ENCODE results near the gene GPRC5B.

Gene GPRC5B, protein sequence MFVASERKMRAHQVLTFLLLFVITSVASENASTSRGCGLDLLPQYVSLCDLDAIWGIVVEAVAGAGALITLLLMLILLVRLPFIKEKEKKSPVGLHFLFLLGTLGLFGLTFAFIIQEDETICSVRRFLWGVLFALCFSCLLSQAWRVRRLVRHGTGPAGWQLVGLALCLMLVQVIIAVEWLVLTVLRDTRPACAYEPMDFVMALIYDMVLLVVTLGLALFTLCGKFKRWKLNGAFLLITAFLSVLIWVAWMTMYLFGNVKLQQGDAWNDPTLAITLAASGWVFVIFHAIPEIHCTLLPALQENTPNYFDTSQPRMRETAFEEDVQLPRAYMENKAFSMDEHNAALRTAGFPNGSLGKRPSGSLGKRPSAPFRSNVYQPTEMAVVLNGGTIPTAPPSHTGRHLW

DNA sequence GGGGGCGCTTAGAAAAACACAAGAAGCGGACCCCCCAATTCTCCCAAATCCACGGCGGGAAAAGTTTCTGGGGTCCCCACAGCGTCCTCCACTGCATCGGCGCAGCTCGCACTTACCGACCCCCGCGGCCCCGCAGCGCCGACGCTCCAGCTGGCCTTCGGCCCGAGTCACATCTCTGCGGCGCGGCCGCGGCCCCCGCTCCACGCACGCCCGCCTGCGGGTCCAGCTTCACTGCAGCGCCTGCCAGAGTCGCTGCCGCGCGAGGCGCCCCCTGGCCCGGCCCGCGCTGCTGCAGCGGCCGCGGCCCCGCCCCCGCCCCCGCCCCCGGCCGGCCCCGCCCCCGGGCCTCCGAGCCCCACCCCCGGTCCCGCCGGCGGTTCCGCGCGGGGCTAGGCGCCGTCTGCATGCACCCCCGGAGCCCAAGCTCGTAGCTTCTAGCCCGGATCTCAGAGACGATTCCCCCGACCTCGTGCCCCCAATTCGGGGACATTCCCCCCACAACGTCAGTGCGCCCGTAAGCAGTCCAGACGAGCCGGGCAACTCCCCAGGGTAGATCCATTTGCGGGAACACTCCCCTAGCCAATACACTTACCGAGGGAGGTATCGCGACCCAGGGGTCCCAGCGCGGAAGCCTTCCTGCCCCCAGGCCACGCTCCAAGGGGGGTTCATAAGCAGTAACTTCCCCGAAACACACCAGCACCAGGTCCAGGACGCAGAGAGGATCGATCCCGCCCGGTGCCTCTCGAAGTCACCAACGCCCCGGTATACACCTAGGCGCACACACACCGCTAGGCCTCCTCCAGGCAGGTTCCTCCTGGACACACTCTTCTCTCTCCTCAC lies at the start of gene GPRC5B:
Gene GPRC5B, minus strand, starts transcription at position 238 of the 840 bp plus-strand sequence. CDS start 12,003 bp downstream, outside the sequence.
- no peak for DNase-seq

DNA sequence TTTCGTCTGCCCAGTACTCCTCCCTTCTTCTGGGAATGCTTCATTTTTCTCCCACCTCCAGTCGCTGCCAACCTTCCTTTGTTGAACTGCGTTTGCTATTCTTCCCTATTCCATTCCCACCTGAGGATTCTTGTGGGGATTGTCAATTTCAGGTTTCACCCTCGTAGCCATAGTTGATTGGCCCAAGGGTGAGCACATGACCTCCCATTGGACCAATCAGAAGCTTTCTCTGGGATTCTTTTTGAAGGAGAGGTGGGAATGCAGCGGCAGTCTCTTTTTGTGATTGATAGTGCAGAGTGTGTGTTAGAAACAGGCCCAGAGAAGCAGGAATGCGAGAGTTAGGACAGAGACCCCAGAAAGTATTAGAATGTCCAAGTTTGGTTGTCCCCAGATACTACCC lies 49.1 kb upstream of the GPRC5B start:
- DNase-seq, result no peak

DNA sequence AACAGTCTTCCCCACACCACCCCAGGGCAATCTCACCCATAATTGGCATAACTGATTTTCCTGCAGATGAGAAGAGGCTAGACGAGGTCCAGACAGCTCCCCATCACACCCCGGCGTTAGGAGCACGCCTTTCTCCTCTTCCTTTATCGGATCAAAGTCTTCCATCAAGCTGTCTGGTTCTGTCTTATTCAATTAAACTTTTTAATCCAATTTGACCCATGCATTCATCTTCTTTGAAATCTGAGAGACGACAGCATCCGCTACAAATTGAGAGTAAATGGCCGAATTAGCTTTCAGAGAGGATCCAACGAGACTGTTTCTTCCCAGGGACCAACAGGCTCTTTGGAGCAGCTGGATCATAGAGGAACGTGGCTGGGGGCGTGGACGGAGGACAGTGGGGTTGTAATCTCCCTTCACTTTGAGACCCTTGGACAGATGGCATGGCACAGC lies 44.4 kb upstream of the GPRC5B start:
- DNase-seq, result no peak

DNA sequence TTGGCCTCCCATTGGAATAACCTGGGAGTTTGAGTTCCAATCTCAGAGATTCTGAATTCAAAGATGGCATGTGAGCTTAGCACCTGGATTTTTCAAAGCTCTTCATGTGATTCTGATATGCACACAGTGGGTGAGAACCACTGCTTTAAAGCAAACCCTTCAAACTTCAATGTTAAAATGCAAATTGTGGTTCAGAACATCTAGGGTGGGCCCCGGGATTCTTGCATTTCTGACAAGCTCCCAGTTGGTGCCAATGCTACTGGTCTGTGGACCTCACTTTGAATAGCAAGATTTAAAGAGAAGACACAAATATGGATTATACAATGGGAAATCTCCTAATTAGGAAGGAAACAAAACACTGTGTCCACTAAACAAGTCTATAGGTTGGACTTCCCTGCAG lies 43.8 kb upstream of the GPRC5B start:
- no peak for DNase-seq

DNA sequence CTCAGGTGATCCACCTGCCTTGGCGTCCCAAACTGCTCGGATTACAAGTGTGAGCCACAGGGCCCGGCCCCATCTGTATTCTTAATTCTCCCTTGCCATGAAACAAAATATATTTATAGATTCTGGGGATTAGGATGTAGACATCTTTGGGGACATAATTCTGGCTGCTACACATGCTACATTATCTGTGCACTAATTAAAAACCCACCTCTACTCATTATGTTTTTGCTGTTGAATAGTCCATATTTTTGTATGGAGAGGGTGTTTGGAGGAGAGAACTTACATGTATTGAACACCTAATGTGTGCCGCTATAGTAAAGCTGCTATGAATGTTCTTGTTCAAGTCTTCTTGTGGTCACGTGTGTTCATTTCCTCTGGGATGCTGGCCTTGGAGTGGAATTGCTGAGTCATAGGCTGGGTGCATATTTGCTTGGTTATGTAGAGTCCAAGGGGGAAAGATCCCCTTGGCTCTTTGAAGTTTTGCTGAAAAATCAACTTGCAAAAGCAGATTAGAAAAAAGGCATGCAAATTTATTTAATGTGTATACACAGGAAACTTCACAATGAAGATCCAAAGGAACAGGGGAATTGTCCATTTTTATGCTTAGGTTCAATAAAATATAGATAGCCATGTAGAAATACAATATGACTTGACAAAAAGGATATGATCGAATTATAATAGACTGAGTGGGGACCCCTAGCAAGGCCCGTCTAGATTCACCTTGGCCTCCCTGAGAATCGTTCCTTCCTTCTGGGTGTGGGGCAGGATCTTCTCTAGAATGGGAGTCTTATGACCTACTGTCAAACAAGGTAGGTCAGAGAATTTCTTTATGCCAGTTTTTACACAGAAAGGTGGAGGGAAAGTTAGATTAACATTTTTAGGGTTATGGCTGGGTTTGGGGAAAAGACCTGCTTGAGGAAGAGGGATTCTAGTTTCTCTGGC lies 42.1 kb upstream of the GPRC5B start:
- DNase-seq, result no peak

DNA sequence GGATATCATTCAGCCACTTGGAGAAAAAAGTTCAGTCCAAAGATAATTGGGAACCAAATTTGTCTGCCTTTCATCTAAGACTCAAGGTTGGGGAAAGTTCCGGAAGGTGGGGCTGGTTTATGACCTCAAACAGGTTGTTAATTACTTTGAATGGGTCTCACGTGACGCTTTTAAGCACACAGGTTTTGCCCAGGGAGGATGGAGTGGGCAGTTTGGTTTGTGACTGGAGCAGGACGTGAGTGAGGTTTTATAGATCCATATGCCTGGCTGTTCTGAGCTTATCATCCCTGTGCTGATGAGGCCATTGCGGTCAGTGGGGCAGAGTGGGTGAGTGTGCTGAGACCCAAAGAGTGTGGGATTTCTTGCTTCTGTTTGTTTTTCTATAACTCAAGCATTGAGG lies 38.7 kb upstream of the GPRC5B start:
- DNase-seq, result no peak

DNA sequence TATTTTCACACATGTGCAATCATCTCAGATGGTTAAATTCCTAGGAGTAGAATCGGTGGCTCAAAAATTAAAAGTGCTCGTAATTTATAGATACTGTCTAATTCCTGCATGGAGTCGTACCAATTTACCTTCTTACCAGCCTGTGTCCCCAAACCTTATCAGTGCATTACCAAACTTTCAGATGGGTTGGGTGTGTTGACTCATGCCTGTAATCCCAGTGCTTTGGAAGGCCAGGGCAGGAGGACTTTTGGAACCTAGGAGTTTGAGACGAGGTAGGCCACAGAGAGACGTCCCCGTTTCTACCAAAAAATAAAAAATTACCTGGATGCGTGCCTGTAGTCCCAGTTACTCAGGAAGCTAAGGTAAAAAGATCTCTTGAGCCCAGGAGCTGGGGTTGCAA lies 34.5 kb upstream of the GPRC5B start:
- DNase-seq, result no peak

DNA sequence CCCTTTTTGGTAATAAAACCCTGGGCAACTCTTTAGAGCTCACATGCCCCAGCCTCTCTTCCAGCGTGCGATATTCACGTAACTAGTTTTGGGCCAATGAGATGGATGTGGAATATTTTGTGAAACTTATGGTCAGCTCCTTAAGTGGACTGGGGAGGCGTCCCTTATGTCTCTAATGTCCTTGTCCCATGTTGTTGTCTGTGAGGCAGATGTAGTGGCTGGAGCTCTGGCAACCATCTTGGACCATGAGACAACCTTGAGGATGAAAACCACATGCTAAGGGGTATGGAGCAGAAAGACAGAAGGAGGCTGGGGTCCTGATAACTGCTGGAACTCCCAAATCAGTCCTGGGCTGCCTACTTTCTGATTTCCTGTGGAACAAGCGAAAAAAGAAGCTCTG lies 31.4 kb upstream of the GPRC5B start:
- DNase-seq, result no peak

DNA sequence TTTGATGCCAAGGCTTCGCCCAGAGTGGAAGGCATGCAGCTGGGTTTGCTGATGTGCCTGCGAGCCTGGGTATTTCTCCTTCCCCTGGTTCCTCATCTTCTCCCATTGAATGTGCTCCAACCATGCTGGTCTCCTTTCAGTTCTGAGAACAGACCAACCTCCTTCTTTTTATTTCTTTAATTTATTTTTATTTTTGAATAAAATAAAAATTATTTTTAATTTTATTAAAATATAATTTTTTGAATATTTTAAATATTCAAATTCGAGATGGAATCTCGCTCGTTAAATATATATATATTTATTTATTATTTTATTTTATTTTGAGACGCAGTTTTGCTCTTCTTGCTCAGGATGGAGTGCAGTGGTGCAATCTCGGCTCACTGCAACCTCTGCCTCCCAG lies 30.2 kb upstream of the GPRC5B start:
- no peak for DNase-seq

DNA sequence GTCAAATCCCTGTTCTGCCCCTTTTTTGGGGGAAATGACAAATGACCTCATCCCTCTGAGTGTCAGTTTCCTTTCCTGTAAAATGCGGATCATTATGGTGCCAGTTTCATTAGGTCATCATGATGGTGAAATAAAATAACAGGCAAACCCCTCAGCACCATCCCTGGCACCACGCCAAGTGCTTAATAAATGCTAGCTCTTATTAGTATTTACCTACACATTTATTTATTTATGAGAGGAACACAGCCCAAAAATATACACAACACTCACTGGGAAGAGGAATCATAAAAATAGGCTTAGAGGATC lies 28.6 kb upstream of the GPRC5B start:
- no peak for DNase-seq

DNA sequence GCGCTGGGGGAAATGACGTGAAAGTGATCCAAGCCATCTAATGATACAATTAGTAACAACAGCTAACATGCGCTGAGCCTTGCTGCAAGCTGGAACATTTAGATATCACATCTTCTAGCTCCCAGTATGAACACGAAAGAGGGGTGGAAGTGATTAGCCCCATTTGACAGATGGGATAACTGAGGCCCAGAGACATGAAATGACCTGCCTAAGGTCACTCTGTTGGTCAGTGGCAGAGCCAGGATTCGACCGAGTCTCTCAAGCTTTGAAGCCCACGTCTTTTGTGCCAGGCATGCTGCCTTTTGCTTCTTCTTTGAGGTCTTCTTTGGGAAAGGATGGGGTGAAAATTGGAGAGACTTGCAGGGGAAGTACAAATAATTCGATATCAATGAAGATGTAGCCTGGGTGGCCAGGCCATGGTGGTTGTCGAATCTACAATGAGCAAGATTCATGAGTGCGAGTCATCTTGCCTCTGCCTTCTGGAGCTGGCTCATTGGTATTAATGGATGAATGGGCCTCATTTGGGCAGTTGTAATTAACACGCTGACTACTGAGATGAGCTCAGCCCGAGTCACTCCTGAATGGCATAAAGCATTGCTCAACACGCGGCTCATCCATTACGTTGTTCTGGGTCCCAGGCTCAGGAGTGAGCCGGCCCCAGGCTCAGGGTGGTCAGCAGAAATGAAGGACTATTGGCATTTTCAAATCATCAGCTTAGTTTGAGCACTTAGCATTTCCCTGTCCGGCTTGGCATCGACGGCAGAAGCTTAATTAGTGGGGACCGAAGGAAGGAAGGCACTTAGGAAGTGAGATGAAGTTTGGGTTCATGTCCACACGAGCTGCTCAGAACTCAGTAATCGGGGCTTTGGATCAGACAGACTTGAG lies 28.0 kb upstream of the GPRC5B start:
- DNase-seq, result no peak

DNA sequence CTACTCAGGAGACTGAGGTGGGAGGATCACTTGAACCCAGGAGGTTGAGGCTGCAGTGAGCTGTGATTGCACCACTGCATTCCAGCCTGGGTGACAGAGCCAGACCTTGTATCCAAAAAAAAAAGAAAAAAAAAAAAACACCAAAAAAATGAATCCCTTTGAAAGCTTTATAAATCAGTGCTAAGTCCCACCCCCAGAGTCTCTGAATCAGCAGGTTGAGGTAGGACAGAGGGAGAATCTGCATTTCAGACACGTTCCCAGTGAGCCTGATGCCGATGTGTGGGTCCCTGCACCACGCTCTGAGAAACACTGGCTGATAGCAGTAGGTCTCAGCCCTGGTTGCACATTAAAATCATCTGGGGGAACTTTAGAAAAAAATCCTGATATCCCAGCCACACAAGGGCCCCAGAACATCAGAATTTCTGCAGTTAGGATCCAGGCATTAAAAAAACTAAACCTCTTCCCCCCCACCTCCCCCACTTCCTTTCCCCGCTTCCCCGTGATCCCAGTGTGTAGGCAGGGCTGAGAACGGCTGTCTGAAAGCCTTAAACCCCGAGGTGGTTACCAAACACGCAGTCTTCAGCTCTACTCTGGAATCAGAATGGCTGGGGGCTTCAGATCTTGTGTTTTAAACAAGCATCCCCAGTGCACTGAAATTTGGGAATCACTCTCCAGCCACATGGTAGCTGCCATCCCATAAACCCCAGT lies 27.3 kb upstream of the GPRC5B start:
- DNase-seq, result no peak

DNA sequence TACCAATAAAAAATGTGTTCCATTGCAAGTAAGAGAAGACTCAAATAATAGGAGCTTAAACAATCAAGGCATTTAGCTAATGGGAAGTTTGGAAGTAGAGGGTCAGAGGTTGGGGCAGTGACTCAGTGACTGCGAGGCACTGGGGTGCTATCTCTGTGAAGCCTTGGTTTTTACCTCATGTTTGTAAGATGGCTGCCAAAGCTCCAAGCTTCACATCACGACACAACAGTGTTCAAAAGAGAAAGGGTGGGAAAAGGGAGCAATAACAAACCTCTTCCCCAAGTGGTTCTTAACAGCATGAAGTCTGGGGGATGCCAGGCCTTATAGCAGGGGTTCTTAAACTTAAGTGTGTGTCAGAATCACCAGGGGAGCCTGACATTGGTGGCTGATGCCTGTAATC lies 26.6 kb upstream of the GPRC5B start:
- DNase-seq, result no peak

DNA sequence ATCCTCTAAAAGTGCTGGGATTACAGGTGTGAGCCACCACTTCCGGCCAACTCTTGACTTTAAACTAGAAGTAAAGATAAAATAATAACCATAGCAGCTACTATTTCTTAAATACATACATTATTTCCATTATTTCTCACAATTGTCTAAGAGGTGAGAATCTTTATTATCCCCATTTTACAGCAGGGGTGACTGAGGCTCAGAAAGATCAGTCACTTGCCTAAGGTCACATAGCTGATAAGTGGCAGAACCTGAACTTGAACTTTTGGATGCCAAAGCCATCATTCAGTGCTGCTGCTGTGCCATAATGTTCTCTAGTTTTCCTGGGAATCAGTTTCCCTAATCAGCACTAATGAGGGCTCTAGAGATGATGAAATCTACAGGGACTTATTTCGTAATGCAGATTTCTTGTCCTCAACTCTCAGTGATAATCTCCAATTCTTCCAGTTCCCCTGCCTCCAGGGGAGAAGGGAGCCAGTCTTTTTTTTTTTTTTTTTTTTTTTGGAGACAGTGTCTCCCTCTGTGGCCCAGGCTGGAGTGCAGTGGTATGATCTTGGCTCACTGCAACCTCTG lies 25.2 kb upstream of the GPRC5B start:
- DNase-seq, result no peak

DNA sequence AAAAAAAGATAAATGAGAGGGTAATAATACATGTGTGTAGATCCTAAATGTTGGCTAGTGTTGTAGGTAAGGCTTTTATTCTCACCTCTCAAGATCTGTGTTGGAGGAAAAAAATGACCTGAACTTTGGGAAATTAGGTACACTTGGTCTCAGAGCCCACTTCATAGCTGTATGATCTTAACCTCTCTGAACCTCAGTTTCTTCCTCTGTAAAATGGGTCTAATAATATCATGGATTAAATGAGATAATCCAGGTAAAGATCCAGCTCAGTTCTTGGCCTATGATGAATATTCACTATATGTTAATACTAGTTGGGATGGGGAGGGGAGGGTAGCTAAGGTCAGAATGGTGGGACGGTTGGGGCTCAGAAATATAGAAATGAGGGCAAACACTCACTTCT lies 24.3 kb upstream of the GPRC5B start:
- no peak for DNase-seq

DNA sequence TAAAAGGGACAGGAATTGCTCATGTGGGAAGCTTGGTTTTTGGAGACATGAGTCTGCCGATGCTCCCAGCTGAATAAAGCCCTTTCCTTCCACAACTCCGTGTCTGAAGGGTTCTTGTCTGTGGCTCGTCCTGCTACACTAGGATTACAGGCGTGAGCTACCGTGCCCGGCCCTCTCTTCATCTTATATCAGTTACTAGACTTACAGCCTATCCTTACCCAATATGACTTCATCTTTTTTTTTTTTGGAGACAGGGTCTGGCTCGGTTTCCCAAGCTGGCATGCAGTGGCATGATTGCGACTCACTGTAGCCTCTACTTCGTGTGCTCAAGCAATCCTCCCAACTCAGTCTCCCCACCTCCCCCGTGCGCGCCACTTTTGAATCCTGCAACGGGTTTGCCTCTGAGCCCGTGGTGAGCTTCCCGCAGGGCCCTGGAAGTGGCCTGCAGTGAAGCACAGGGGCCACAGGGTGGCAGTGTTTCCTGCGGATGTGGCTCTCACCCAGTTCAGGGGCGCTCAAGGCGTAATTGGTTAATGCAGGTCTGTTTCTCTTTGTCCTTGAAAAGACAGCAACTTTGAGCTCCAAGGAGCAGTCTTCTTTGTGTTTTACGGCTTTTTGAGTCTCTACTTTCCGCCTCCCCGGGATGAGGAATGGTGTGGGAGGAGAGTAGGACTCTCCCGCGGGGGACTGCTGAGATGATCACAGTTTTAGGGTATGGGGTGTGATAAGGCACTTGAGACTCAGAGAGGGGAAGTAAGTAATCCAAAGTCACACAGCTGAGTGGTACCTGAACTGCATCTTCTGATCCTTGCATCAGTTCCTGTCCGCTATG lies 22.7 kb upstream of the GPRC5B start:
- peak in 1 of 2 experiments; percentile 10 for DNase-seq

DNA sequence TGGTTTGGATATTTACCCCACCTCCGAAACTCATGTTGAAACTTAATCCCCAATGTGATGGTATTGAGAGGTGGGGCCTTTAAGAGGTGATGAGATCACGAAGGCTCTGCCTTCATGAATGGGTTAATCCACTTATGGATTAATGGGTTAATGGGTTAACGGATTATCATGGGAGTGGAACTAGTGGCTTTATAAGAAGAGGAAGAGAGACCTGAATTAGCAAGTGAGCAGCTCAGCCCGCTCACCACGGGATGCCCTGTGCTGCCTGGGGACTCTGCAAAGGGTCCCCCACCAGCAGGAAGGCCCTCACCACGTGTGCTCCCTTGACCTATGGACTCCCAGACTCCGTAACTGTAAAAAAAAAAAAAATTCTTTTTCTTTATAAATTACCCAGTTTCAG lies 16.5 kb upstream of the GPRC5B start:
- no peak for DNase-seq

DNA sequence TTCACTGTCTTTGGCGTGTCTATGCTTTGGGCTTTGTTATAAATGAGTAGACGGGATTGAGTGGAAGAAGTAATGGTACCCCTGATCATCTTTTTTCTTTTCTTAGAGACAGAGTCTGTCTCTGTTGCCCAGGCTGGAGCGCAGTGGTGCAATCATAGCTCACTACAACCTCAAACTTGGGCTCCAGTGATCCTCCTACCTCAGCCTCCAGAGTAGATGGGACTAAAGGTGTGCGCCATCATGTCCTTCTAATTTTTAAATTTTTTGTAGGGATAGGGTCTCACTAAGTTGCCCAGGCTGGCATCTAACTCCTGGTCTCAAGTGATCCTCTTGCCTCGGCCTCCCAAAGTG lies 14.9 kb upstream of the GPRC5B start:
- DNase-seq, result no peak

DNA sequence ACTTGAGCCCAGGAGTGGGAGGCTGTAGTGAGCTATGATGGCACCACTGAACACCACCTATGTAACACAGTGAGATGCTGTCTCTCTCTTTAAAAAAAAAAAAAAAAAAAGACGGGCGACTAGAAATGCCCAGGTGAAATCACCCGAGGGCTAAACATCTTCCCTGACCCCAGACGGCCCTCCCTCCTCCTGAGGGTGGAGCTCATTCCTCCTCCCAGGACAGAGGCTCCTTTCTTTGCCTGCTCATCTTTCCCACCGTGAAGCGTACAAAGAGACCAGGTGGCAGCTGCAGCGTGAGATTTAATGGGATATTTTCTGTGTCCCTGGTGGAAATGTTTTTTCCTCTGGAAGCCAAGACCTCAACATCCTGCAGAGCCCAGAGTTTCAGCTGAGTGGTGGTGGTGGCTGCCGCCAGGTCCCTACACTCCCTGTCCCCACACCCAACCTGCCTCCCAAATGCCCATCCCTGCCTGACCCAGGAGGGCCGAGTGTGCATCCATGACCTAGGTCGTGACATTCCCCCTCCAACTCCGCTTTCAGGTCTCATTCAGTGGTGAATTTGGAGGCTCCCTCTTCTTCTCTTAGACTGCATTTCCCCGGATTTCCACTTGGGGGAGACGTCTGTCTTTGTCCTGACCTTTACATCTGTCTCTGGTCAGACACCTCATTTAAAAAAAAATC lies 14.4 kb upstream of the GPRC5B start:
- DNase-seq, result peak in 1 of 2 experiments; percentile 3

DNA sequence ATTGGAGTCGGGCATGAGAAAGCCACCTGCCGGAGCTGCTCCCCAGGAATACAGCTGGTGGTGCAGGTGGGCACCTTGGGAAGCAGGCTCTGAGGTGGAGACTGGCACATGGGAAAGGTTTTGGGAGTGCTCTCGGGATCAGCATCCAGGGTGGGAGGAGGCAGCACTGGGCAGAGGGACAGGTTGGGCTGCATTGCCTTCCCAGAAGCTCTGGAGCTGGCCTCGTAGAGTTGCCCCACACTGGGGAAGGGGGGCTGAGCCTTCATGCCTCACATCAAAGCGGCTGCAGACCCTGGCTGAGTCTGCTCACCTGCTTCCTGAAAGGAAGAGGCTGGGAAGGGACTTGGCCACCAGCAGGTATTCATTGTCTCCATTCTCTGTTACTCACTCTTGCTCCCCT lies 13.5 kb upstream of the GPRC5B start:
- DNase-seq, result no peak

Data from SHP77 (cell line).